GM12878 (cell line): ENCODE data around the gene CLEC18A. TPM values are rescaled to one million over a fixed set of nuclear protein-coding genes. Genes with fewer than 3 reads are reported as not detected.

ENCODE experiments used
- ATAC-seq: fragments of 200-7000 bp; cut with Tn5 transposase; 3 replicates; pipeline ENCODE4 v1.9.1; 2020; ENCODE audit warnings: mild to moderate bottlenecking, moderate library complexity
- BruUV-seq: library from RNA; stranded (reverse); fragments of 400-500 nt; replicated peaks from 2 replicates; lab custom pipeline; 2021; lab: Mats Ljungman, UMichigan
- CTCF ChIA-PET: fragments of 300-600 bp; sonication (Branson Sonifier 250); formaldehyde crosslinking; extraction: SDS; loops from one replicate; lab custom pipeline; 2021; ENCODE audit warnings: inconsistent platforms; lab: Yijun Ruan, JAX
- POLR2A ChIA-PET: fragments of 350-600 bp; formaldehyde crosslinking; extraction: SDS; loops from one replicate; lab custom pipeline; 2021; ENCODE audit warnings: inconsistent platforms; lab: Charles Lee
- RAD21 ChIA-PET: fragments of 300-600 bp; sonication (Branson Sonifier 250); formaldehyde crosslinking; loops from one replicate; lab custom pipeline; 2023; ENCODE audit warnings: antibody characterized with exemption; ENCODE audit not compliant: unreplicated experiment; lab: Charles Lee
- SMC1A ChIA-PET: fragments of 300-600 bp; sonication (Branson Sonifier 250); formaldehyde crosslinking; loops from one replicate; lab custom pipeline; 2023; ENCODE audit not compliant: unreplicated experiment, uncharacterized antibody; lab: Charles Lee
- DNase-seq: peaks from one replicate; pipeline ENCODE4 v3.0.0-alpha.2; 2011; ENCODE audit warnings: low read depth, low spot score
- FAIRE-seq: peaks from 3 replicates; lab custom pipeline; 2011; peaks lifted over from hg19 to GRCh38; lab: Jason Lieb, UNC
- H2AFZ ChIP-seq: 2 replicates; pipeline ENCODE4 v1.6.0; 2011; ENCODE audit warnings: low read depth, low read length, control low read depth; ENCODE audit not compliant: control insufficient read depth
- H3K27ac ChIP-seq: 2 replicates; pipeline ENCODE4 v1.5.1; 2011; ENCODE audit warnings: control low read depth; ENCODE audit not compliant: control insufficient read depth, insufficient read depth
- H3K27me3 ChIP-seq, 2 experiments: replicated peaks in 1 of 2; 2 replicates each; pipeline versions ENCODE4 v1.6.0 to v1.6.1; 2011; ENCODE audit warnings: low read length in 1 of 2; ENCODE audit not compliant: control insufficient read depth in 2 of 2, insufficient read depth in 2 of 2
- H3K36me3 ChIP-seq, 2 experiments: 2 replicates each; pipeline ENCODE4 v1.5.1; 2011; ENCODE audit warnings: low read length in 1 of 2; ENCODE audit not compliant: control insufficient read depth in 2 of 2, insufficient read depth in 2 of 2
- H3K4me1 ChIP-seq: 2 replicates; pipeline ENCODE4 v1.6.1; 2011; ENCODE audit warnings: mild to moderate bottlenecking, low read length, moderate library complexity, mixed read lengths; ENCODE audit not compliant: control insufficient read depth, insufficient read depth
- H3K4me2 ChIP-seq: 2 replicates; pipeline ENCODE4 v1.6.0; 2011; ENCODE audit warnings: control low read depth; ENCODE audit not compliant: control insufficient read depth, insufficient read depth
- H3K4me3 ChIP-seq: fragments of 200-600 bp; sonication (generic); 2 replicates; pipeline ENCODE4 v1.5.1; 2016
- H3K79me2 ChIP-seq: 2 replicates; pipeline ENCODE4 v1.6.0; 2011; ENCODE audit warnings: low read length; ENCODE audit not compliant: control insufficient read depth, insufficient read depth
- H3K9ac ChIP-seq: 2 replicates; pipeline ENCODE4 v1.8.0; 2011; ENCODE audit warnings: low read length, control low read depth, mixed read lengths; ENCODE audit not compliant: control insufficient read depth, insufficient read depth
- H3K9me3 ChIP-seq: replicated peaks from 3 replicates; pipeline ENCODE4 v1.5.1; 2011; ENCODE audit warnings: mild to moderate bottlenecking, low read length; ENCODE audit not compliant: control insufficient read depth, insufficient read depth
- H4K20me1 ChIP-seq: 2 replicates; pipeline ENCODE4 v1.6.0; 2011; ENCODE audit not compliant: control insufficient read depth, insufficient read depth
- ATF3 ChIP-seq: IDR thresholded peaks from 2 replicates; pipeline ENCODE4 v1.6.1; 2011; ENCODE audit warnings: low read depth, mild to moderate bottlenecking, low read length, moderate library complexity, borderline replicate concordance; ENCODE audit errors: extremely low read depth
- BACH1 ChIP-seq: fragments of 450-650 bp; IDR thresholded peaks from 2 replicates; pipeline ENCODE4 v1.6.1; 2017; ENCODE audit warnings: mild to moderate bottlenecking, borderline replicate concordance
- CBFB ChIP-seq: IDR thresholded peaks from 2 replicates; pipeline ENCODE4 v1.6.1; 2016; ENCODE audit warnings: antibody characterized with exemption, low read depth
- CUX1 ChIP-seq: IDR thresholded peaks from 2 replicates; pipeline ENCODE4 v1.6.1; 2012; ENCODE audit warnings: improper control_type of control experiment, low read depth, low read length; ENCODE audit not compliant: insufficient replicate concordance
- E2F4 ChIP-seq: IDR thresholded peaks from 2 replicates; pipeline ENCODE4 v1.6.1; 2012; ENCODE audit warnings: low read depth, low read length, improper control_type of control experiment
- NFYA ChIP-seq: IDR thresholded peaks from 2 replicates; pipeline ENCODE4 v1.6.1; 2011; ENCODE audit warnings: low read depth, mild to moderate bottlenecking, low read length, improper control_type of control experiment, borderline replicate concordance
- NR2F1 ChIP-seq: fragments of 450-650 bp; conservative IDR thresholded peaks from 2 replicates; pipeline ENCODE4 v1.6.1; 2017; ENCODE audit warnings: mild to moderate bottlenecking
- PAX5 ChIP-seq: IDR thresholded peaks from 2 replicates; pipeline ENCODE4 v1.6.1; 2011; ENCODE audit warnings: low read depth, low read length, borderline replicate concordance
- SMAD5 ChIP-seq: IDR thresholded peaks from 2 replicates; pipeline ENCODE4 v1.6.1; 2016; ENCODE audit warnings: antibody characterized with exemption, low read depth
- STAT3 ChIP-seq: IDR thresholded peaks from 2 replicates; pipeline ENCODE4 v1.6.1; 2011; ENCODE audit warnings: low read depth, low read length, improper control_type of control experiment
- TCF12 ChIP-seq: IDR thresholded peaks from 2 replicates; pipeline ENCODE4 v1.6.1; 2011; ENCODE audit warnings: low read depth, mild to moderate bottlenecking, low read length
- ZBTB11 ChIP-seq: fragments of 450-650 bp; formaldehyde crosslinking; IDR thresholded peaks from 2 replicates; pipeline ENCODE4 v1.5.0; 2022; ENCODE audit warnings: mild to moderate bottlenecking, missing genetic modification characterization
- ZNF217 ChIP-seq: fragments of 450-650 bp; IDR thresholded peaks from 2 replicates; pipeline ENCODE4 v1.6.1; 2017; ENCODE audit warnings: antibody characterized with exemption, mild to moderate bottlenecking
- ZNF622 ChIP-seq: fragments of 450-650 bp; IDR thresholded peaks from 2 replicates; pipeline ENCODE4 v1.6.1; 2017; ENCODE audit warnings: mild to moderate bottlenecking, inconsistent platforms
- WGBS: methylation state at CpG from one replicate; pipeline ENCODE4 v1.1.6; 2016; ENCODE audit warnings: low lambda C conversion rate; ENCODE audit not compliant: insufficient replicate concordance, insufficient coverage; ENCODE audit errors: missing lambda C conversion rate; 5-methylcytosine and 5-hydroxymethylcytosine counted together
- in situ Hi-C: fragments of 300-500 bp; cut with MboI; formaldehyde crosslinking; loops from 9 replicates; pipeline ENCODE4 v1.14.3; 2018; ENCODE audit warnings: mixed read lengths
- intact Hi-C: fragments of 100-400 bp; cut with micrococcal nuclease; formaldehyde crosslinking; loops from one replicate; pipeline ENCODE4 v1.14.2; 2022; ENCODE audit not compliant: unreplicated experiment
- polyA plus RNA-seq, 11 experiments: library from polyadenylated mRNA; depleted of rRNA in 4 of 11; unstranded in 6 of 11; stranded (reverse) in 5 of 11; fragments of >200 nt; fragmentation: Nextera tagmentation in 4 of 11; fragmentation: Illumina TruSeq in 1 of 11; extraction: Ambion mirVana in 4 of 11; extraction: Trizol in 1 of 11; gene quantifications; 1 replicate in 1 of 11; 2 replicates in 10 of 11; pipeline versions ENCODE4 v1.2.1 to v1.2.3, GENCODE V29; 2011 to 2016; ENCODE audit warnings: inconsistent platforms in 2 of 11, missing spikeins in 2 of 11, low read depth in 1 of 11
- total RNA-seq, 4 experiments: library from RNA; depleted of rRNA in 3 of 4; stranded (reverse); fragments of >200 nt in 3 of 4; fragmentation: Illumina TruSeq in 1 of 4; extraction: Trizol in 1 of 4; gene quantifications; 2 replicates each; pipeline versions ENCODE4 v1.2.1 to v1.2.3, GENCODE V29; 2013 to 2021

CLEC18A gene
- total and polyA plus RNA-seq, 10 of the 15 experiments (the other 5 are each of a cell fraction or from before 2014, with no cell fraction given), result 0.03 to 0.26 (median 0.10) TPM; not detected in 4

GRCh38 chr16:69942099-69942491, 9.0 kb upstream of the CLEC18A start (continued):
- no peak for TF ChIP-seq ZNF622

GRCh38 chr16:69942627-69943170, 8.4 kb upstream of the CLEC18A start:
- no peak for FAIRE-seq
- H3K9me3 ChIP-seq, result no peaks in the 10 kb centered on the region
- no peaks in the 10 kb centered on the region for H3K79me2 ChIP-seq
- ChIA-PET SMC1A (no interaction called here), CTCF (no interaction called here), RAD21 (no interaction called here), POLR2A (no interaction called here)
- H3K27me3 ChIP-seq, result no peaks in the 10 kb centered on the region
- DNase-seq, result no peak
- BruUV-seq, result no TSS peak
- no peak for ATAC-seq
- no peak overlapping the region for H3K4me3 ChIP-seq
- WGBS, result 95% methylated on average over 8 of the region's 8 CpGs
- H2AFZ ChIP-seq, result no peak overlapping the region
- no peak overlapping the region for H3K4me2 ChIP-seq
- intact Hi-C loops (no loop called here), in situ Hi-C loops (no loop called here)
- H3K36me3 ChIP-seq, result peaks cover 2 to 3% of the 10 kb centered on the region in 2 experiments; a peak in 3 of 4 replicates
- no peaks in the 10 kb centered on the region for H3K4me1 ChIP-seq
- H3K9ac ChIP-seq, result no peak overlapping the region
- H4K20me1 ChIP-seq, result no peaks in the 10 kb centered on the region
- no peak overlapping the region for H3K27ac ChIP-seq
- TF ChIP-seq STAT3, result no peak
- TF ChIP-seq SMAD5, result no peak
- TF ChIP-seq CBFB, result no peak
- no peak for TF ChIP-seq TCF12
- TF ChIP-seq ZNF217, result no peak
- no peak for TF ChIP-seq PAX5
- TF ChIP-seq E2F4, result no peak
- TF ChIP-seq ATF3, result no peak
- TF ChIP-seq CUX1, result no peak
- no peak for TF ChIP-seq BACH1
- TF ChIP-seq NR2F1, result no peak
- no peak for TF ChIP-seq NFYA
- no peak for TF ChIP-seq ZBTB11 (CRISPR knock-in tag)
